HUDEP-2 (cell line): ENCODE data around the gene TOX2.

ENCODE experiments used
- DNase-seq, 76 experiments: peaks; one replicate each; lab custom pipeline; 2025; ENCODE audit not compliant: unreplicated experiment in 76 of 76; lab: John Stamatoyannopoulos, UW

The TOX2 gene

GRCh38 chr20:43914311-43915210, at the start of gene TOX2:
TOX2 (plus strand) TSS chr20:43914852; CDS start chr20:43914892, 40 bp downstream.
- DNase-seq = peak in 2 of 76 experiments; percentile 0 to 11

- DNase-seq = no peak
These were observed 46.6 kb upstream of the TOX2 start for GRCh38 chr20:43868091-43868490.

- no peak for DNase-seq
These were observed 44.2 kb upstream of the TOX2 start for GRCh38 chr20:43870484-43870883.

GRCh38 chr20:43878776-43879175, 35.9 kb upstream of the TOX2 start:
- no peak for DNase-seq

GRCh38 chr20:43893930-43894329, 20.7 kb upstream of the TOX2 start:
- DNase-seq = no peak

GRCh38 chr20:43894491-43894890, 20.2 kb upstream of the TOX2 start:
- no peak for DNase-seq

GRCh38 chr20:43895235-43895634, 19.4 kb upstream of the TOX2 start:
- no peak for DNase-seq

- no peak for DNase-seq
These were observed 15.2 kb upstream of the TOX2 start for GRCh38 chr20:43899274-43900120.

GRCh38 chr20:43900121-43900466, 14.6 kb upstream of the TOX2 start:
- no peak for DNase-seq

GRCh38 chr20:43900496-43900895, 14.2 kb upstream of the TOX2 start:
- no peak for DNase-seq

- DNase-seq = no peak
These were observed 13.4 kb upstream of the TOX2 start for GRCh38 chr20:43901296-43901695.

GRCh38 chr20:43903953-43904826, 10.5 kb upstream of the TOX2 start:
- no peak for DNase-seq

- no peak for DNase-seq
These were observed 9.8 kb upstream of the TOX2 start for GRCh38 chr20:43904827-43905177.

GRCh38 chr20:43906505-43907034, 8.1 kb upstream of the TOX2 start:
- DNase-seq = no peak

GRCh38 chr20:43909211-43909610, 5.4 kb upstream of the TOX2 start:
- DNase-seq = no peak

GRCh38 chr20:43909720-43910119, 4.9 kb upstream of the TOX2 start:
- no peak for DNase-seq

- DNase-seq = no peak
These were observed 4.1 kb upstream of the TOX2 start for GRCh38 chr20:43910564-43910963.

GRCh38 chr20:43911066-43911465, 3.6 kb upstream of the TOX2 start:
- no peak for DNase-seq

GRCh38 chr20:43913291-43914025, 1.2 kb upstream of the TOX2 start:
- no peak for DNase-seq
